Mononuclear cell (primary cell): ENCODE results near the gene ZDHHC13. TPM values are rescaled to one million over a fixed set of nuclear protein-coding genes. Genes with fewer than 3 reads are reported as not detected.

Source experiments
- H3K27me3 ChIP-seq: 2 replicates; pipeline ENCODE4 v1.6.0; 2011; ENCODE audit warnings: low read length, control low read depth; ENCODE audit not compliant: insufficient read depth
- H3K4me1 ChIP-seq: 2 replicates; pipeline ENCODE4 v1.5.1; 2011; ENCODE audit warnings: mild to moderate bottlenecking, low read length, control low read depth; ENCODE audit not compliant: insufficient read depth
- H3K4me3 ChIP-seq: 2 replicates; pipeline ENCODE4 v1.5.1; 2011; ENCODE audit warnings: mild to moderate bottlenecking, low read length, moderate library complexity
- H3K9me3 ChIP-seq: 2 replicates; pipeline ENCODE4 v1.5.1; 2011; ENCODE audit warnings: low read depth, mild to moderate bottlenecking, control low read depth, low read length
- total RNA-seq: library from RNA; depleted of rRNA; stranded (reverse); fragments of >200 nt; gene quantifications from one replicate; pipeline ENCODE4 v1.2.3, GENCODE V29; 2012

ZDHHC13 gene, protein sequence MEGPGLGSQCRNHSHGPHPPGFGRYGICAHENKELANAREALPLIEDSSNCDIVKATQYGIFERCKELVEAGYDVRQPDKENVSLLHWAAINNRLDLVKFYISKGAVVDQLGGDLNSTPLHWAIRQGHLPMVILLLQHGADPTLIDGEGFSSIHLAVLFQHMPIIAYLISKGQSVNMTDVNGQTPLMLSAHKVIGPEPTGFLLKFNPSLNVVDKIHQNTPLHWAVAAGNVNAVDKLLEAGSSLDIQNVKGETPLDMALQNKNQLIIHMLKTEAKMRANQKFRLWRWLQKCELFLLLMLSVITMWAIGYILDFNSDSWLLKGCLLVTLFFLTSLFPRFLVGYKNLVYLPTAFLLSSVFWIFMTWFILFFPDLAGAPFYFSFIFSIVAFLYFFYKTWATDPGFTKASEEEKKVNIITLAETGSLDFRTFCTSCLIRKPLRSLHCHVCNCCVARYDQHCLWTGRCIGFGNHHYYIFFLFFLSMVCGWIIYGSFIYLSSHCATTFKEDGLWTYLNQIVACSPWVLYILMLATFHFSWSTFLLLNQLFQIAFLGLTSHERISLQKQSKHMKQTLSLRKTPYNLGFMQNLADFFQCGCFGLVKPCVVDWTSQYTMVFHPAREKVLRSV
- total RNA-seq = 6.4 TPM

DNA sequence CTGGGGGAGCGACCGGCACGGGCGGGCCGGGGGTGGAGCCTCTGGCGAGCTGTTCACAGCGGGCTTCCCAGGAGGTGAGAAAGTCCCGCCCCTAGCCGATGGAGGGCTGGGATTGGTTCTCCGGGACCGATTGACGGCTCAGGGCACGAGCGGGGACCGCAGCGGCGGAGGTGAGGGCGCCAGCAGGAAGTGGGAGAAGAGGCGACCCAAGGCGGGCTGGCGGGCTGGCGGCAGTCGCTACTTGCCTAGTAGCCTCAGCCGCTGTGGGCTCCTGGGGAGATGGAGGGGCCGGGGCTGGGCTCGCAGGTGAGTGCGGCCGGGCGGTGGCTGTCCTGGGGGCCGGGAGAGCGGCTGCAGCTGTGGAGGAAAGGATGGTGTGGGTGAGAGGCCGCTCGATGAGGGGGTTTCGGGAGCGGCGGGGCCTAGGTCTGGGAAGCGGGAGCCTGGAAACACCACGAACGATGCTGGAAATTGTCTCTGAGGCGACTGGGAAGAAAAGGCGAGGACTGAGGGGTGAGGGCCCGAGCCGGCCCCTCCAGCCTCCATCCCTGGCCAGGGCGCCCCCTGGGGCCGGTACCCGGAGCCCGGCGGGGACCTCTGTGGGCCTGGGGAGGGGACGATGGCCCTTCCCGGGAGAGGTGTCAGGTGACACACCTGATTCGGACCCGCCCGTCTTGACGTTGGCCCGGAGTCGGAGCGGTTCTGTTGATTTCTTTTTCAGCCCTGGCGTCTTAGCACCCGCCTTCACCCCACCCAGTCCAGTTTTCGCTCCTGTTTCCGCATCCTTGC is at the start of gene ZDHHC13:
Gene ZDHHC13 (plus strand): TSS at position 198 of the 789 bp plus-strand sequence. CDS start 82 bp downstream, at position 280.
- no peaks in the 10 kb centered on the region for H3K27me3 ChIP-seq
- H3K9me3 ChIP-seq = no peaks in the 10 kb centered on the region
- peaks cover 33% of the 10 kb centered on the region for H3K4me1 ChIP-seq
- H3K4me3 ChIP-seq = peak within 1 kb of the TSS; percentile 82

DNA sequence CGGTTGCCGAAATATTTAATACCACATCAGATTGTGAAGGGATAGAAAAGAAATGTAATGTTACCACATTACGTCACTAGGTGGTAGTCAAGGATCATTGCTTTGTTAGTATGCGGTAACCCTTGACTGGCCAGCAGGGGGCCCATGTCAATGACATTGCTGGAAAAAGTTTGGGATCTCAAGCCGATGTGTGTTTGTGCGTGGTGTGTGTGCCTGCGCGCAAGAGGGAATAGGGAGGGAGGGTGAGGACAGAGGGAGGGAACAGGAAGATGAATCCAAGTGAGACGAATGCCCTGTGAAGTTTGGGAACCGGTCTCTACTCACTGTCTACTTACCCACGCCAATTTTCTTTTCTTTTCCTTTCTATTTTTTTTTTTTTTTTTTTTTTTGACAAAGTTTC is 45.7 kb upstream of the ZDHHC13 start:
- H3K9me3 ChIP-seq = no peaks in the 10 kb centered on the region
- H3K4me1 ChIP-seq = peaks cover 4% of the 10 kb centered on the region
- H3K4me3 ChIP-seq = no peak overlapping the region
- peaks cover 23% of the 10 kb centered on the region for H3K27me3 ChIP-seq

DNA sequence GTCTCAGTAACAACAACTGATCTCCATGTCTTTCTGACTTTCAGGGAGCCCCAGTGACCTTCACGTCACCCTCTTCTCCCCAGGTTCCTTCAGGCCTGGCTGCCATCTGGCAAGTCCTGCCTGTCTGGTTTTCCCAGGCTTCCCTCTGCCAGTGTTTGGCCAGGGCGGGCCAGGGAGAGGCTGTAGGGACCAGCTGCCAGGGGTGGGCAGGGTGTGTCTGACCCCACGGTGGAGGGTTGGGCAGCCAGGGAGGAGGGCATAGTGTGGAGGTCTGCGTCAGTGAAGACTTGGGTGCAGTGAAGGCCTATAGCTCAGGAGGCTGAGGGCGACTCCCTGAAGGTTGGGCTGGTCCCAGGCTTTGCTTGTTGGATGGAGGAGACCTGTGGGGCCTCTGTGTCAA is 44.5 kb upstream of the ZDHHC13 start:
- Histone ChIP-seq H3K27me3 (peaks cover 14% of the 10 kb centered on the region), H3K4me1 (peaks cover 4% of the 10 kb centered on the region), H3K9me3 (no peaks in the 10 kb centered on the region), H3K4me3 (no peak overlapping the region)

DNA sequence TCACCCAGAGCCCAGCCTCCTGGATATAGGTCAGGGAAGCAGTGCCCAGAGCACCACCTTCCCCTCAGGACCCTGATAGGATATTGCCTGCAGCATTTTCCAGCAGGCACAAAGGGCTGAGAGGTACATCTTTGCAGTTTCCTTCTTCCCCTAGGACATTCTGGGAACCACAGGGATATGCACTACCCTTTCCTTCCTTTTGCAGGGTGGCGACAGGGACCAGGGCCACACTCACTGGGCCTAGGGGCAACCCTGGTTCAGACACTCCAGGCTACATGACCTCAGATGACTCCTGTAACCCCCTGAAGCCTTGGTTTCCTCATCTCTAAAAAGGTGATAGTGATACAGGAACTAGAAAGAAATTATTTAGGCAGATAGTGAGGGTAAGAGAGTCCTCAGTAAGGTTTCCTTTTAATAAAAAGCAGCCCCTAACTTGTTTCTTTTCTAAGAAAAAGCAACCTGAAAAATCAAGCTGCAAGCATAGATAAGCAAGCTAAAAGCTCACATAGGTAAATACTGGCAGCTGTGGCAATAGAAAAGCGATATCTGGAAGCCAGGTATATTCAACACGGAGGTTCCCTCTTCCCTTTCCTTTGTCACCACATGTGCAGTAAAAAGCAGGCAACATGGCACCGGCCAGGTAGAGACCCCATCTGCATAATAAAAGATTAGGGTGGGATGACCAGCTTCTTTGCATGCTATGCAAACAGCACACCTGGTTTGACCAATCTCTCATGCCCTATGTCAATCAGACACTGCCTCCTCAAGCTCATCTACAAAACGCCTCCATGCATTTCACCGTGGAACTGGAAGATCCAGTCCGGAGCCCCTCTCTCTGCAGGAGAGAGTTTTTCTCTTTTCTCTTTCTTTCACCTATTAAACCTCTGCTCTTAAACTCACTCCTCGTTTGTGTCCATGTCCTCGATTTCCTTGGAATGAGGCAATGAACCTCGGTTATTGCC is 43.2 kb upstream of the ZDHHC13 start:
- Histone ChIP-seq H3K4me3 (no peak overlapping the region), H3K27me3 (peaks cover 9% of the 10 kb centered on the region), H3K4me1 (peaks cover 4% of the 10 kb centered on the region), H3K9me3 (no peaks in the 10 kb centered on the region)

DNA sequence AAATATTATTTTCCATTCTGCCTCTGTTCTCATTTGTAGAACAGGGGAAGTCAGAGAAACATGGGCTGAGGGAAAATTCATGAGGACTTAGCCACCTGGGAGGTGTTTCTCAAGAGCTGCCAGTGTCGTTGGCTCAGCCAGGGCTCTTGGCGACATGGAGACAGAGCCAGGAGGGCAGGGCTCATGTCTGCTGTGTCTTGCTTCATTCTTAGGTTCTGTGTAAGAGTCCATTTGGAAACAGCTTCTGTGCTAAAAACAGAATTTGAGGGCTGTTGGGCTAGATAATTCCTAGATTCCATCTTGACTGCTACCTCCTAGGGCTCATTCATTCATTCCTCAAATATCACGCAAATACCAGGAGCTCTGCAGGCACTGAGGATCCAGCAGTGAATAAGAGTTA is 41.3 kb upstream of the ZDHHC13 start:
- Histone ChIP-seq H3K4me3 (no peak overlapping the region), H3K27me3 (peaks cover under 1% of the 10 kb centered on the region), H3K4me1 (peaks cover 4% of the 10 kb centered on the region), H3K9me3 (no peaks in the 10 kb centered on the region)

DNA sequence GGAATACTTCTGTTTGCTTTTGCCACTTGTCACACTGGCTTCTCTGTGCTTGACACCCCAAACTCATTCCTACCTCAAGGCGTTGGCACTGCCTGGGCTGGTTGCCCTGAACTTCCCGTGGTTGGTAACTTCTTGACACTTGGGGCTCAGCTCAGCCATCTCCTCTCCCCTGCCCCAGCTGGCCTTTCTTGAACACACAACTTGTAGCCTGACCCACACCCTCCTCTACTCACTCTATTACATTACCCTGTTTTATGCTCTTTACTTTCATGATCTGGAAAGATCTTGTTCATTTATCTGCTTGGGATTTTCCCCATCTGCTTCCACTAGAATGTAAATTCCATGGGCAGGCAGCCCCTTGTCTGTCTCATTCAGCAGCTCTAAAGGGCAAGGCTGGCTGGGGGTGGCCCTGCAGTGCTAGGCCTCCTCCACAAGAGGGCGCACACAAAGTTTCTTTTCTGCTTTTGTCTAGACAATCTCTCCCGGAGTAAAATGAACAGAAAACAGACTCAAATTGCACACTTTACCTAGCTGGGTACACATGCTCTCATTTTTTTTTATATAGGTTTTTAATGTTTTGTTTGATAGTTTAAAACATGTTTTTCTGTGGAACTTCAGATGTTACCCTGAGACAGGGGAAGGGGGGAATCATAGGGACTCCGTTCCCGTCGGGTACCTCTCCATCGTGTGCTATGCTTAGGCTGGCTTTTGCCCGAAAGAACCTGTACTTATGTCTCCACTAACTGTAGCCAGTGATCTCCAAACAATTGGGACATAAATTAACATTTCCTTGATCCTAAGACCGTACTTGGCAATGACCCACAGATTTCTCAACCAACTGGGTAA is 40.0 kb upstream of the ZDHHC13 start:
- Histone ChIP-seq H3K9me3 (no peaks in the 10 kb centered on the region), H3K27me3 (no peaks in the 10 kb centered on the region), H3K4me1 (no peaks in the 10 kb centered on the region), H3K4me3 (no peak overlapping the region)

DNA sequence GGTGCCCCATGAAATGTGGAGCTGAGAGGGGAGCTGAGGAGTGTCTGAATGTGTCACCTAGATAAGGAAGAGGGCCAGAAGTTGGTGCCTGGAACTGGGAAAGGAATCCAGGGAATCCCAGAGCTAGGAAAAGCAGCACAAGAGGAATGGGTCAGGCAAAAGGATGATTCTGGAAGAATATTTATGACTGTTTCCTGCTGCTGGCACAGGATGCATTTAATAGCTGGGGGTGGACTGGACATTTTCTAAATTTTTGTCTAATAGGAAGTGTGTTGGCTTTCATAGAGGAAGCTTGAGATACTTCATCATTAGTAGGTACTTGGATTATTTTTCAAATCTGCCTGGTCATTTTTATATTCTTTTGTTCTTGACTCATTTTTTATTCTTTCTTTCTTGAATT is 39.0 kb upstream of the ZDHHC13 start:
- H3K9me3 ChIP-seq = no peaks in the 10 kb centered on the region

DNA sequence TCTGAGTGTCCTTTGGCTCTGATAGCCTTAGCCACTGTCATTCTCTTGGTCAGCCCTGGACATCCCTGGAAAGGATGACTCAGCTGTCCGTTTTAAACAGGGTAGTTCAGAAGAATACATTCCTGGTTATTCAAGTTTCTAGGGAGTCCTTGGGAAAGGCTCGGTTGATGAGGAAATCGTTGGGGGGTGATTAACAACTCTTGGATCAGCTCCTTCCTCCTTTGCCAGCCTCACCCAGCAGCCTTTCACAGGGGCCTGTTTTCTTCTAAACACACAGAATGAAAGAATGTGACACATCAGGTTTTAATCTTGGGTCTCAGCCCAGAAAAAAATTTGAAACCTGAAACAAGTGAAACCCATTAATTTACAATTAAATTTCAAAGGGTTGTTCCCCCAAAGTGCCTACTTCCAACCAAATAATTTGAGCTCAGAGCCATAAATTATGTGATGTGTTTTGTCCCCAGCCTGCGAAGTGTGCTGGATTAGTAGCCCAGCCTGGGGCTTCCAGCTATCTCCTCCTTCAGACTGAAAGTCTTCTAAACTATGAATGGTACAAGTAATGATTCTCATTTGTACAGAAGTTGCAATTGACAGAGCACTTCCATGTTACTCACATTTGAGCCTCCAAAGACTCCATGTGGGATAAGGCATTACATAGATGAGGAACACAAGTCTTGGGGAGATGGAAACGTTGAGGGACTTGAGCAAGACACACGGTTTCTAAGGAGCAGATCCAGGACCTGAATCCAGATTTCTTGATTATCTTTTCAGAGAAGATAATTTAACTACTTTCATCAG is 37.1 kb upstream of the ZDHHC13 start:
- Histone ChIP-seq H3K4me3 (no peak overlapping the region), H3K9me3 (no peaks in the 10 kb centered on the region), H3K27me3 (no peaks in the 10 kb centered on the region), H3K4me1 (no peaks in the 10 kb centered on the region)

More for the DNA sequence above, 39.0 kb upstream of the ZDHHC13 start:
- H3K4me3 ChIP-seq = no peak overlapping the region
- no peaks in the 10 kb centered on the region for H3K27me3 ChIP-seq
- H3K4me1 ChIP-seq = no peaks in the 10 kb centered on the region

DNA sequence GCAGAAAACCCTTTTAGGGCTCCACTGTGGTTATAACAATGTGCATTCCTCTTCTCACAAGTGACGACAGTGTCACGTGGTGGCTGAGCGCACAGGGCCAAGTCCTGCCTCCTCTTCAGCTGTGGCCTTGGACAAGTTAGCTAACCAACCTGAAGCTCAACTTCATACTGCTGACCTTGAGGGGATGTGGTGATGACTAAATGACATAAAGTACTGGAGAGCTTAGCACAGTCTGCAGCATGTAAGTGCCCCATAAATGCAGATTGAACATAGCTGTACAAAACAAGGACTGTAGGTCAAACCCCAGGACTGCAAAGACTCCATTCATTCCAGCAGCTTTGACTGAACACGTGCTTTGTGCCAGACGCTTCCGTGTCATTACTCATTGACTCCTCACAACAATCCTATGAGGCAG is 36.4 kb upstream of the ZDHHC13 start:
- Histone ChIP-seq H3K27me3 (no peaks in the 10 kb centered on the region), H3K4me1 (no peaks in the 10 kb centered on the region)

DNA sequence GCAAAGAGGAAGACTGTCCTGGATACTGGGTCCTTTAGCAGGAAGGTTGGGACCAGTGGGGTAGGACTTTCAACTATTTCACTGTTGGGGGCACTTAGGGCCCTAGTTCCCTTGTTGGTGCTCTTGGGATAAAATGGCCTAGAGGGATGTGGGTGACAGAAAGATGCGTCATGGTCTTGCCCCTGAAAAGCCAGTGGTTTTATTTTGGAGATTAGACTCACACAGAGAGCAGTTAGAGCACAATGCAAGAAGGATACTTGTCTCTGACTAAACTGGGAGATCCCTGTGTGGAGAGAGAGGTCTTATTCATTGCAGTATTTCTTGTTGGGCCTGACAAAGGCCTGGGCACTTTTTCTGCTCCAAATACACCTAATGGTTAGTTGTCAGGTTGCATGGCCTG is 33.8 kb upstream of the ZDHHC13 start:
- Histone ChIP-seq H3K9me3 (no peaks in the 10 kb centered on the region), H3K27me3 (no peaks in the 10 kb centered on the region), H3K4me3 (no peak overlapping the region), H3K4me1 (no peaks in the 10 kb centered on the region)

More for the DNA sequence above, 36.4 kb upstream of the ZDHHC13 start:
- H3K4me3 ChIP-seq = no peak overlapping the region
- H3K9me3 ChIP-seq = no peaks in the 10 kb centered on the region

DNA sequence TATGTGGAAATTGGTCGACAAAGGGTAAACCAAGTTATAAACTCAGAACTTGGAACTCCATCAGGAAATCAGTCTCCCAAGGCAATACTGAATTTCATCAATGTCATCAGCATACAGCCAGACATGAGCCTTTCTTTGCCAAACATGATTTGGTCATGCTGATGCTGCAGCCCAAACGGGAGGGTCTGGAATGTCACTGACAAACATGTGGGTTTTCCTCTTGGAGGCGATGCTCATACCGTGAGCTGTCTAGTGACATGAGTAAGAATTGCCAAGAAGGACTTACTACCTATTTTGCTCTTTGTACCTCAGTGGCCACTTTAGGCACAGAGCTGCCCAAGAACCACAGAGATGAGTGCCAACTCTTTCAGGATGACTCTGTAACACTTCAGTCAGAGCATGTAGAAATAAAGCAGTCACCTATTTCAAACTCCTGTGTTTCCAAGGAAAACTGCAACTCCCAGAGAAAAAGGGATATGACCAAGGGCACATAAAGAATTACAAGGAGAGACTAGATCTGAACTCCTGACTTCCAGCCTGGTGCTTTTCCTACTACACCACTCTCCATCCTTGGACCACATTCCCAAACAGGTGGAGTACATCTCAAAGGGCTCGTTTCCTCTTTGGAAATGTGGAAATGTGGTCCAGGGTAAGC is 32.2 kb upstream of the ZDHHC13 start:
- H3K9me3 ChIP-seq = no peaks in the 10 kb centered on the region
- H3K27me3 ChIP-seq = no peaks in the 10 kb centered on the region
- H3K4me1 ChIP-seq = no peaks in the 10 kb centered on the region
- no peak overlapping the region for H3K4me3 ChIP-seq

DNA sequence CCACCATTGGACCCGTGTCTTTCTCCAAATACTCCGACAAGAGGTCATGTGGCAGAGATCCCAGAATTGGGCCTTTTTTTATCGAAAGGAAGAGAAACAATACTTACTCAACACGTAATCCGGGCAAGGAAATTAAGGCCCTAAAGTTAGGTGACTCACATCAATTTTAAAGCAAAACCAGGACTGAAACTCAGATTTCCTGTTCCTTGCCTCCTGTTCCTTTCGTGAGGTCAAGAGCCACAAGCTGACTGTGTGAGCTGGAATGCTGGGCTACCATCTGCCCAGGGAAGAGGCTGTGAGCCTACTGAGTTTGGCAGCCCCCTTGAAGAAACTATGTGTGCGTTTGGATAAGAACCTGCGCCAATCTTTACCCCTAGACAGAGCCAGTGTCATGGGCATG is 29.3 kb upstream of the ZDHHC13 start:
- Histone ChIP-seq H3K27me3 (peaks cover 4% of the 10 kb centered on the region), H3K4me3 (no peak overlapping the region), H3K4me1 (no peaks in the 10 kb centered on the region), H3K9me3 (no peaks in the 10 kb centered on the region)

DNA sequence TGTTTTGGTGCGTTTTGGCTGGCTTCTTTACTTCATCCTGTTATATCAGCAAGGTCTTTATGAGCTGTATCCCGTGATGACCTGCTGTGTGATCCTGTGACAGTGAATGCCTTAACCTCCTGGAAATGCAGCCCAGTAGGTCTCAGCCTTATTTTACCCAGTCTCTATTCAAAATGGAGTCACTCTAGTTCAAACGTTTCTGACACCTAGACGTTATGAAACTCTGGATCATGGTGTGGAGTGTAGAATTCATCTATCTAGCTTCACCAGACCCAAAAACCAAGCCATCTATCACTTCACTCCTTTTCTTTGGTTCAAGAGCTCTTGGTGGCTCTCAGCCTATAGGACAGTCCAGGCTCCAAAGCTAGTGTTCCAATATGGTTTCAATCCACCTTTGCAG is 28.2 kb upstream of the ZDHHC13 start:
- H3K4me1 ChIP-seq = no peaks in the 10 kb centered on the region
- no peaks in the 10 kb centered on the region for H3K9me3 ChIP-seq
- H3K4me3 ChIP-seq = no peak overlapping the region
- H3K27me3 ChIP-seq = peaks cover 4% of the 10 kb centered on the region
